Measurements from ENCODE around the gene SPRR1A.

The SPRR1A gene

DNA sequence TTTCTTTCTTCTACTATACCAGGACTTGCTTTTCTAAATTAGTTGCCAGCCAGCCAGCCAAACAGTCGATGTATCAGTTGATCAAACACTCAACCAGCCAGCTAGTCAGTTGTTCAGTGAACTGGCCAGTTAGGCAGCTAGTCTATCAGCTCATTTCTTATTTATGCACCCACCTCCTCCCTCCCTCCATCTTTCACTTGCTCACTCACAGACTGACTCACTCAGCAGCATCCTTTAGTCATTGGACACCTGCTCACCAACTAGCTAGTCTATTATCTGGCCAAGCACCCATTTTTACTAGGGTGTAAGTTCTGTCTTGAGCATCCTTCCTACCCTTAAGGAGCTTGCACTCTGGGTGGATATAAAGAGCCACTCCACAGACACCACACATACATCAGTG is 19.3 kb upstream of the SPRR1A start:
- H3K9me3 Mint-ChIP-seq: no peaks in the 10 kb centered on the region
- H3K36me3 Mint-ChIP-seq: no peaks in the 10 kb centered on the region
- no peaks in the 10 kb centered on the region for H3K4me1 Mint-ChIP-seq
- H3K4me3 Mint-ChIP-seq: no peak overlapping the region
- DNase-seq (ENCODE audit: low spot score in 2 of 2): no peak
- H3K27ac Mint-ChIP-seq: no peak overlapping the region
- ATAC-seq: no peak

- Mint-ChIP-seq H3K9me3 (no peaks in the 10 kb centered on the region), H3K36me3 (no peaks in the 10 kb centered on the region), H3K4me3 (no peak overlapping the region), H3K4me1 (no peaks in the 10 kb centered on the region), H3K27ac (no peak overlapping the region)
- ATAC-seq (no peak), DNase-seq (ENCODE audit: low spot score in 2 of 2) (no peak)
These were observed 18.0 kb upstream of the SPRR1A start for GRCh38 chr1:152965853-152966252.

DNA sequence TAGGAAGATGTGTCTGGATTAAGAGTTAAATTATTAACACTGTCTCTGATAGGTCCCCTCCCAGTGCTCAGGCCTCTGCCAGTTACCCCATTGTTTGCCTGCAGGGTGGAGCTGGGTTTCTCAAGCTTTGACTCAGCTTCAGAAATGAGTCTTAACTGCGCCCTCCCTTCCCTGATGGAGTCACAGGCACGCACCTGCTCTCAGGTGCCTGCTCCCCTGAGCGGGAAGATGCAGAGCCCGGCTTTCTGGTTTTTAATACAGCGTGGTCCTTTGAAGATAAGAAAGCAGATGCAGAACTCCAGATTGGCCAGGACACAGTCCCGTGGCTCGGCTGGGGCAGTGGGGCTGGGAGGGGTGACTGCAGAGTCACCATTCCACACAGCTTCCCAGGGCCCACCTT is 16.7 kb upstream of the SPRR1A start:
- H3K4me3 Mint-ChIP-seq: no peak overlapping the region
- no peak overlapping the region for H3K27ac Mint-ChIP-seq
- no peaks in the 10 kb centered on the region for H3K36me3 Mint-ChIP-seq
- DNase-seq (ENCODE audit: low spot score in 2 of 2): no peak
- peak; percentile 24 for ATAC-seq
- H3K9me3 Mint-ChIP-seq: no peaks in the 10 kb centered on the region
- H3K4me1 Mint-ChIP-seq: no peaks in the 10 kb centered on the region

DNA sequence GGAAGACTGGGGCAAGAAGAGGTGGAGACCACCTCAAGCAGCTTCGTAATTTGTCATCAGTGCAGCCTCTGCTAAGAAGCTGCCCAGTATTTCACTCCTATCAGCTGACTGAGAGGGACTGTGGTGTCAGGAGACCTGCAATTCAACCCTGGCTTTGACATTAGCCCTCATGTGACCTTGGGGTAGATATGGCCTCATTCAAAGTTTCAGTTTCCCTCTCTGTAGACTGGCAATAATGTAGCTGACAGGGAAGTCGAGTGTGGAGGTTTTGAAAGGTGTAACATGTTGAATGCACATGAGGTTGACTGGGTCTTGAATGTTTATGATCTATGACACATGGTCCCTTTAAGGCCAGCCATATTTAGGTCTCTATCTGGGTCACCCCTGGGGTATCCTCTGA is 15.6 kb upstream of the SPRR1A start:
- Mint-ChIP-seq H3K4me1 (no peaks in the 10 kb centered on the region), H3K9me3 (no peaks in the 10 kb centered on the region), H3K36me3 (no peaks in the 10 kb centered on the region), H3K27ac (no peak overlapping the region), H3K4me3 (no peak overlapping the region)
- no peak for DNase-seq (ENCODE audit: low spot score in 2 of 2)
- ATAC-seq: no peak

- Mint-ChIP-seq H3K4me1 (no peaks in the 10 kb centered on the region), H3K27ac (no peak overlapping the region)
These were observed 14.8 kb upstream of the SPRR1A start for GRCh38 chr1:152969036-152969435.

GRCh38 chr1:152970495-152970894 is 13.4 kb upstream of the SPRR1A start, which contains the start of gene SPRR4:
TSS of gene SPRR4 (plus strand) at chr1:152970648. CDS start at chr1:152971891, 1,243 bp downstream.
- Mint-ChIP-seq H3K9me3 (no peaks in the 10 kb centered on the region), H3K27ac (no peak within 1 kb of the TSS)
- no peak for ATAC-seq

More at GRCh38 chr1:152969036-152969435, 14.8 kb upstream of the SPRR1A start:
- Mint-ChIP-seq H3K4me3 (no peak overlapping the region), H3K36me3 (no peaks in the 10 kb centered on the region), H3K9me3 (no peaks in the 10 kb centered on the region)
- DNase-seq (ENCODE audit: low spot score in 2 of 2): no peak
- no peak for ATAC-seq

GRCh38 chr1:152972196-152972886 is 11.5 kb upstream of the SPRR1A start:
- no peak for DNase-seq (ENCODE audit: low spot score in 2 of 2)
- Mint-ChIP-seq H3K36me3 (no peaks in the 10 kb centered on the region), H3K4me1 (no peaks in the 10 kb centered on the region), H3K27ac (no peak overlapping the region), H3K4me3 (no peak overlapping the region), H3K9me3 (no peaks in the 10 kb centered on the region)
- ATAC-seq: no peak

More at GRCh38 chr1:152970495-152970894, 13.4 kb upstream of the SPRR1A start, which contains the start of gene SPRR4:
- Mint-ChIP-seq H3K4me3 (no peak within 1 kb of the TSS), H3K36me3 (no peaks in the 10 kb centered on the region), H3K4me1 (no peaks in the 10 kb centered on the region)
- no peak for DNase-seq (ENCODE audit: low spot score in 2 of 2)

DNA sequence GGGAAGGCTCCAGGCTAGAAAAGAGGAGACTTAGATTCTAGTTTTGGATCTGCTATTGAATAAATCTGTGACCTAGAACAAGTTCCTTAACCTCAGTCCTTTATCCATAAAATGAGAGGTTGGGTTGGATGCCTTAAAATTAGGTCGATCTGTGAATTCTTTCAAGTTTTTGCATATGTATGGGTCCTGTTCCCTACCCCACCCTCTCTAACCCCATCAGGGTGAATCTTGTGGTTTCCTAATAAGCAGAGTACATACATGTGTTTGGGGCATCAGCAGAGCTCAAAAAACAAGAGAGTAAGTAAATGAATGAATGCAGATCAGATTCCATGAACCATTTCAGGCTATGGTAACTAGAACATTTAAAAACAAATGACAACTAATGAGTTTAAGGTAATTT is 7.2 kb upstream of the SPRR1A start:
- ATAC-seq (no peak), DNase-seq (ENCODE audit: low spot score in 2 of 2) (peak in 1 of 2 donors; percentile 2)
- Mint-ChIP-seq H3K9me3 (no peaks in the 10 kb centered on the region), H3K27ac (no peak overlapping the region), H3K36me3 (no peaks in the 10 kb centered on the region), H3K4me3 (no peak overlapping the region), H3K4me1 (no peaks in the 10 kb centered on the region)

DNA sequence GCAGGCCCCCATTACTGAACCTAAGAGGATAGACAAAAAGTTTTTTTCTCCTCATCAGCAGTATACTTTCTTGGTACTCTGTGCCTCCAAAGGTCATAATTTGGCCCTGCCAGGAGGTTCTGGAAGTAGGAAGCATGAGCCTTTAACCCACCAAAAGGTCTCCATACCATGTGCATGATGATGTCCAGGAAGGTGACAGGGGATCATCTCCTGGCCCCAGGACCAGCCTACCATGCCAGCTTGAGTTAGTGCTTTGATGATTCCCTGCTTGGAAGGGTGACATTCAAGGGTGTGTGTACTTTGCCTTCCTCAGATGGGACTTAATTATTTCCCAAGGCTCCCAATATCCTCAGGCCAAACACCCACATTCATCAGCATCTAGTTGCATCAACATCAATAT is 6.3 kb upstream of the SPRR1A start:
- no peak overlapping the region for H3K4me3 Mint-ChIP-seq
- no peaks in the 10 kb centered on the region for H3K9me3 Mint-ChIP-seq
- ATAC-seq (no peak), DNase-seq (ENCODE audit: low spot score in 2 of 2) (no peak)
- no peaks in the 10 kb centered on the region for H3K4me1 Mint-ChIP-seq
- no peak overlapping the region for H3K27ac Mint-ChIP-seq
- no peaks in the 10 kb centered on the region for H3K36me3 Mint-ChIP-seq

DNA sequence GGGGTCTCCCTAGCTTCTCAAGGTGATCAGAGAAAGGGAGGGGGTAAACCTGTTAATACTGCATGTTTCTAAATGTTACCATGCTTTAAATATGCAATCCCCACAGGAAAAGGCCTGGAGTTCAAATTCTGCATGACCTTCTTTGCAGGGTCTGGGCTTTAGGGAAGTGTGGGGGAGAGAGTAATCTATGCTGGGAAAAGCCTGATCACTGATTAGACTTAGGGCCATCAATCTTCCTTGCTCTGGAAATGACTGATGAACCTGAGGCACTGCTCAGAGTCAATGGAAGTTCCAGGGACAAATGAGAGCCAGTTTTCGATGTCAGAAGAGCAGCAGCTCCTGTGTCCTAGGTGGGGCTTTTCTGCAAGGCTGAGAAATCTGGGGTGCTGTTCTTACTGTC is 3.2 kb upstream of the SPRR1A start:
- no peaks in the 10 kb centered on the region for H3K4me1 Mint-ChIP-seq
- H3K27ac Mint-ChIP-seq: no peak overlapping the region
- DNase-seq (ENCODE audit: low spot score in 2 of 2) (no peak), ATAC-seq (no peak)
- H3K4me3 Mint-ChIP-seq: no peak overlapping the region
- H3K36me3 Mint-ChIP-seq: no peaks in the 10 kb centered on the region
- H3K9me3 Mint-ChIP-seq: no peaks in the 10 kb centered on the region

DNA sequence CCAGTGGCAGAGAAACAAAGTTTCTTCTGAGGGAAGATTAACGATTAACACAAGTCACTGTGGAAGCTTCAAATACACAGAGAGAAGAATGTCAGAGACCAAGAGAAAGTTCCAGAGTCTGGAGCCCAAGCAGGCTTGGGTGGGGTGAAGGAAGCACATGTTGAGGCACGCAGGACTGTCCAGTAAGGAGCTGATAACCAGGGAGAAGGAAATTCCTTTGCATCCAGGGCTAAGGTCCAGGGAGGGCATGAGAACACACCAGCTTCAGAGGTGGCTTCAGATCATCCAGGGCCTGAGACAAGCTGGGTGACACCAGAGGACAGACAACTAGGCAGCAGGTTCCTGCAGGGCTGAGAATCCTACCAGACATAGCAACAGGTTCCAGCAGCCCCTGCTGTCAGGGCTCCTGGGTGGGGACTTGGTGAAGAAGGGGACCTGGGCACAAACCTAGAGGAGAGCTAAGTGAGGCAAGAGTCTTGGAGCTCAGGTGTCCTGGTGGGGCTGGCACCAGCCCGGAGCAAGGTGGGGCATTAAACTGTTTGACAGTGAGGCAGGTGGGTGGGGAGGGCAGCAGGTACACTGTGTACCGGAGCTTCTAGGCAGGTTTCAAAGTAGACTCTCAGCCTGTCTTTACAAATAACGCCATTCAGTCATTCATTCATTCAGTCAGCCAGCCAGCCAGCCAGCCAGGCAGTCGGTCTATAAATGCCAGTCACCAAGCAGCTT is 2.6 kb upstream of the SPRR1A start:
- no peaks in the 10 kb centered on the region for H3K4me1 Mint-ChIP-seq
- ATAC-seq: peak; percentile 31
- no peak for DNase-seq (ENCODE audit: low spot score in 2 of 2)
- H3K36me3 Mint-ChIP-seq: no peaks in the 10 kb centered on the region
- no peak overlapping the region for H3K4me3 Mint-ChIP-seq
- H3K27ac Mint-ChIP-seq: no peak overlapping the region
- no peaks in the 10 kb centered on the region for H3K9me3 Mint-ChIP-seq

GRCh38 chr1:152982076-152982475 is 1.8 kb upstream of the SPRR1A start:
- Mint-ChIP-seq H3K4me3 (no peak overlapping the region), H3K36me3 (no peaks in the 10 kb centered on the region), H3K9me3 (no peaks in the 10 kb centered on the region), H3K27ac (no peak overlapping the region), H3K4me1 (no peaks in the 10 kb centered on the region)
- ATAC-seq (no peak), DNase-seq (ENCODE audit: low spot score in 2 of 2) (no peak)

- Mint-ChIP-seq H3K36me3 (no peaks in the 10 kb centered on the region), H3K9me3 (no peaks in the 10 kb centered on the region), H3K27ac (no peak overlapping the region), H3K4me3 (no peak overlapping the region), H3K4me1 (no peaks in the 10 kb centered on the region)
- DNase-seq (ENCODE audit: low spot score in 2 of 2) (no peak), ATAC-seq (no peak)
These were observed 647 bp upstream of the SPRR1A start for GRCh38 chr1:152983234-152983633.

DNA sequence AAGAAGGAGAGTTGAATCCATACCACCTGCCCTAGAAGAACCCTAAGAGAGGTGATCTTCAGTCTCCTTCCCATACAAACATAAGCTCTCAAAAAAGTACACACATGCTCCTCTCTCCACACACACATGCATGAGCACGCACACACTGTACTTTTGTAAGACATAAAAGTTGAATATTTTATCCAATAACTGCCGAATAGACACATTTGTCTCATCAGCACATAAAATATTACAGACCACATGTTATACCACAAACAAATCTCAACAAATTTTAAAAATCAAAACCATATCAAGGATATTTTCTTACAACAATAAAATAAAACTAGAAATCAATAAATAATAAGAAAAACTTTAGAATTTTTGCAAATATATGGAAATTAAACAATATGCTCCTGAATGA is 2.7 kb downstream of the SPRR1A start:
- H3K27ac Mint-ChIP-seq: no peak overlapping the region
- H3K9me3 Mint-ChIP-seq: no peaks in the 10 kb centered on the region
- no peaks in the 10 kb centered on the region for H3K4me1 Mint-ChIP-seq
- H3K36me3 Mint-ChIP-seq: no peaks in the 10 kb centered on the region
- no peak for ATAC-seq
- H3K4me3 Mint-ChIP-seq: no peak overlapping the region
- no peak for DNase-seq (ENCODE audit: low spot score in 2 of 2)

DNA sequence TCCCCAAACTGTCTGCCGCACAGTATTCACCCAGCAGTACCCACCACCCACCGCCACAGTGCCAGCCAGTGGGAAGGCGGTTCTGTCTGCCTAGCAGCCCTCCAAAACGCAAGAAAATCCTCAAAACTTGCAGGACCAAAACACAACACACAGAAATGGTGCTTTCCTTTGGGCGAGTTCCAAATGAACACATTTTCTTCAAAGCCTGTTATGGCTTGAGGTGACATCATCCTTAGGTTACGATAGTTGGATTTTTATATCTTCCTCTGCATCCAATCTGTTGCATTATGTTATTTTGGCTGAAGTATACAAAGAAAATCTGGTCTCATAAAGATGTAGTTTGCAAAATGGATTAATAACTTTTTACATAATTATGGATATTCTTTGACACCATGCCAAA is 9.3 kb downstream of the SPRR1A start:
- Mint-ChIP-seq H3K4me3 (no peak overlapping the region), H3K36me3 (no peaks in the 10 kb centered on the region), H3K27ac (no peak overlapping the region), H3K9me3 (peaks cover 3% of the 10 kb centered on the region), H3K4me1 (no peaks in the 10 kb centered on the region)
- no peak for DNase-seq (ENCODE audit: low spot score in 2 of 2)
- no peak for ATAC-seq

DNA sequence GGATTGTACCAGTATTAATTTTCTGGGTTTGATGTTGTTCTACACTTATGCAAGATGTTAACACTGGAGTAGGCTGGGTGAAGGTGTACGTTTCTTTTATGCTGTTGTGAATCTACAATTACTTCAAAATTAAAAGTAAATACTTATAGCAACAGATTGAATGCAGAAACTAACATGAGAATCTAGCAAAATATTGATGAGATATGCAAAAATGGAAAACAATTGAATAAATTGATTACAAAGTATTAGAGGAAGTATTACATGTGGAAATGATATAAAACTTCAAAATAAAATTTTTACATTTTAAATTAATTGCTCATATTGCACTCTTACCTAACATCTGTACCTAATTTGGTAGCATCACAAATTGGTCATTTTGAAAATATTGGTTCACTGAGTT is 12.0 kb downstream of the SPRR1A start:
- no peaks in the 10 kb centered on the region for H3K4me1 Mint-ChIP-seq
- no peaks in the 10 kb centered on the region for H3K36me3 Mint-ChIP-seq
- H3K4me3 Mint-ChIP-seq: no peak overlapping the region
- DNase-seq (ENCODE audit: low spot score in 2 of 2) (no peak), ATAC-seq (no peak)
- no peak overlapping the region for H3K27ac Mint-ChIP-seq
- peaks cover 3% of the 10 kb centered on the region for H3K9me3 Mint-ChIP-seq

Measured in stimulated activated effector memory CD8-positive, alpha-beta T cell treated with anti-CD3 and anti-CD28 coated beads, Interleukin-12 subunit alpha, Interleukin-12 subunit beta, amount 100 ng/mL, for 72 hours (primary cell).